Stomach (tissue), 9 donors: ENCODE data around the gene OBSCN. TPM values are rescaled to one million over a fixed set of nuclear protein-coding genes. Genes with fewer than 3 reads are reported as not detected.

Source experiments
- DNase-seq, 2 donors: peaks; one replicate each; pipeline versions ENCODE4 v3.0.0 to v3.0.0-alpha.2; 2013 to 2019
- H3K27ac ChIP-seq, 5 donors: fragments of 200-600 bp in 4 of 5; sonication (generic) in 4 of 5; one replicate each; pipeline ENCODE4 v1.5.1; 2013 to 2019; ENCODE audit warnings: mild to moderate bottlenecking in 1 of 5, moderate library complexity in 1 of 5
- H3K27me3 ChIP-seq, 3 donors: fragments of 200-600 bp; sonication (generic); one replicate each; pipeline ENCODE4 v1.5.1; 2017 to 2019; ENCODE audit warnings: mixed run types in 1 of 3
- H3K36me3 ChIP-seq, 4 donors: fragments of 200-600 bp; sonication (generic); 1 replicate in 3 of 4; 2 replicates in 1 of 4; pipeline ENCODE4 v1.5.1; 2016 to 2019
- H3K4me1 ChIP-seq, 4 donors: fragments of 200-600 bp; sonication (generic); one replicate each; pipeline ENCODE4 v1.5.1; 2016 to 2019
- H3K4me3 ChIP-seq, 4 donors: fragments of 200-600 bp; sonication (generic) in 3 of 4; one replicate each; pipeline ENCODE4 v1.5.1; 2016 to 2019; ENCODE audit warnings: mild to moderate bottlenecking in 1 of 4
- H3K9me3 ChIP-seq, 4 donors: fragments of 200-600 bp; sonication (generic); one replicate each; pipeline ENCODE4 v1.5.1; 2016 to 2019
- CTCF ChIP-seq, 7 experiments: fragments of 450-650 bp in 4 of 7; fragments of 200-600 bp in 3 of 7; sonication (generic) in 3 of 7; IDR thresholded peaks; one replicate each; pipeline ENCODE4 v1.5.1; 2016 to 2019; ENCODE audit warnings: antibody characterized with exemption in 7 of 7, control low read depth in 2 of 7, mild to moderate bottlenecking in 1 of 7
- EP300 ChIP-seq: sonication (generic); formaldehyde crosslinking; IDR thresholded peaks from one replicate; pipeline ENCODE4 v1.6.1; 2017; ENCODE audit warnings: antibody characterized with exemption
- POLR2A ChIP-seq, 4 donors: fragments of 450-650 bp; IDR thresholded peaks; one replicate each; pipeline ENCODE4 v1.6.1; 2016; ENCODE audit warnings: antibody characterized with exemption in 4 of 4, control low read depth in 2 of 4, mild to moderate bottlenecking in 1 of 4, moderate library complexity in 1 of 4
- POLR2AphosphoS5 ChIP-seq, 3 donors: sonication (generic); formaldehyde crosslinking; IDR thresholded peaks; one replicate each; pipeline ENCODE4 v1.6.1; 2016; ENCODE audit warnings: antibody characterized with exemption in 3 of 3
- WGBS, 5 donors: extraction: QIAGEN DNeasy Blood & Tissue Kit in 3 of 5; methylation state at CpG; one replicate each; pipeline versions ENCODE4 v1.1.5 to v1.1.7; 2013 to 2018; 5-methylcytosine and 5-hydroxymethylcytosine counted together
- intact Hi-C: fragments of 100-400 bp; cut with DNase I; formaldehyde crosslinking; loops from one replicate; pipeline ENCODE4 v1.15.1; 2023; ENCODE audit warnings: low total_unique reads
- polyA plus RNA-seq, 3 donors: library from polyadenylated mRNA; stranded (reverse); fragments of 200-250 nt; gene quantifications; one replicate each; pipeline ENCODE4 v1.2.3, GENCODE V29; 2013
- total RNA-seq, 5 donors: library from RNA; depleted of rRNA; stranded (reverse); fragments of >200 nt; gene quantifications; one replicate each; pipeline versions ENCODE4 v1.1.0 to v1.2.3, GENCODE V29; 2014 to 2016
- donor health status: healthy with polysubstance abuse.
- donor health status: Bipolar disorder and iron deficiency.
- donor health status: healthy.

Gene OBSCN
- total and polyA plus RNA-seq, 8 donors = 7.2 to 111 (median 24.7) TPM

GRCh38 chr1:228321435-228321834 is 113.6 kb downstream of the OBSCN start:
- intact Hi-C loops = no loop called here
- no peak overlapping the region for H3K4me3 ChIP-seq
- peaks cover 0 to 90% (median 48%) of the 10 kb centered on the region in 4 donors for H3K36me3 ChIP-seq
- no peaks in the 10 kb centered on the region for H3K4me1 ChIP-seq
- peaks cover 7 to 12% (median 10%) of the 10 kb centered on the region in 4 donors for H3K9me3 ChIP-seq
- no peaks in the 10 kb centered on the region for H3K27me3 ChIP-seq
- no peak overlapping the region for H3K27ac ChIP-seq
- peak in 1 of 2 donors; percentile 19 for DNase-seq
- 95 to 97% (median 97%) methylated on average over 6 to 11 of the region's 11 CpGs for WGBS, 5 donors
- TF ChIP-seq EP300 (no peak), CTCF (IDR thresholded peaks at IDR 0.05) (no peak), POLR2AphosphoS5 (IDR thresholded peaks at IDR 0.05) (no peak), POLR2A (IDR thresholded peaks at IDR 0.05) (no peak)

GRCh38 chr1:228321895-228322294 is 114.1 kb downstream of the OBSCN start:
- no peak for DNase-seq

GRCh38 chr1:228323401-228323800 is 115.6 kb downstream of the OBSCN start:
- Histone ChIP-seq H3K4me1 (no peaks in the 10 kb centered on the region), H3K27ac (no peak overlapping the region), H3K9me3 (peaks cover 7 to 12% (median 10%) of the 10 kb centered on the region in 4 donors), H3K36me3 (peaks cover 0 to 70% (median 45%) of the 10 kb centered on the region in 4 donors), H3K4me3 (no peak overlapping the region), H3K27me3 (no peaks in the 10 kb centered on the region)
- WGBS, 5 donors = 90 to 98% (median 96%) methylated on average over 6 to 9 of the region's 9 CpGs
- intact Hi-C loops = no loop called here
- TF ChIP-seq POLR2AphosphoS5 (IDR thresholded peaks at IDR 0.05) = no peak
- TF ChIP-seq POLR2A (IDR thresholded peaks at IDR 0.05) = no peak
- no peak for TF ChIP-seq CTCF (IDR thresholded peaks at IDR 0.05)
- TF ChIP-seq EP300 = no peak
- peak in 1 of 2 donors; percentile 19 for DNase-seq

More at GRCh38 chr1:228321895-228322294, 114.1 kb downstream of the OBSCN start:
- no peaks in the 10 kb centered on the region for H3K27me3 ChIP-seq
- no peak for TF ChIP-seq CTCF (IDR thresholded peaks at IDR 0.05)
- no peak for TF ChIP-seq POLR2A (IDR thresholded peaks at IDR 0.05)
- no peak for TF ChIP-seq POLR2AphosphoS5 (IDR thresholded peaks at IDR 0.05)
- no peak for TF ChIP-seq EP300
- H3K9me3 ChIP-seq = peaks cover 7 to 12% (median 10%) of the 10 kb centered on the region in 4 donors
- peaks cover 0 to 85% (median 46%) of the 10 kb centered on the region in 4 donors for H3K36me3 ChIP-seq
- intact Hi-C loops = no loop called here
- no peaks in the 10 kb centered on the region for H3K4me1 ChIP-seq
- H3K4me3 ChIP-seq = no peak overlapping the region
- no peak overlapping the region for H3K27ac ChIP-seq
- WGBS, 5 donors = 94 to 96% (median 95%) methylated on average over 15 of the region's 15 CpGs

- H3K36me3 ChIP-seq = peaks cover 0 to 51% (median 28%) of the 10 kb centered on the region in 4 donors
- no peaks in the 10 kb centered on the region for H3K27me3 ChIP-seq
- no peak overlapping the region for H3K4me3 ChIP-seq
- H3K27ac ChIP-seq = no peak overlapping the region
- DNase-seq = no peak
- peaks cover 7 to 12% (median 10%) of the 10 kb centered on the region in 4 donors for H3K9me3 ChIP-seq
- no peaks in the 10 kb centered on the region for H3K4me1 ChIP-seq
- no peak for TF ChIP-seq POLR2A (IDR thresholded peaks at IDR 0.05)
- TF ChIP-seq POLR2AphosphoS5 (IDR thresholded peaks at IDR 0.05) = no peak
- no peak for TF ChIP-seq CTCF (IDR thresholded peaks at IDR 0.05)
- TF ChIP-seq EP300 = no peak
- intact Hi-C loops = no loop called here
- WGBS, 5 donors = 67 to 90% (median 77%) methylated on average over 1 of the region's 1 CpG
Measured at GRCh38 chr1:228325267-228325666, 117.4 kb downstream of the OBSCN start.
